HEK293 (cell line): Measurements from ENCODE around the gene CCDC136.

Source experiments
- CTCF ChIA-PET: fragments of 350-600 bp; formaldehyde crosslinking; extraction: SDS; loops from one replicate; lab custom pipeline; 2021; ENCODE audit warnings: antibody characterized with exemption; lab: Yijun Ruan, JAX
- POLR2A ChIA-PET: fragments of 300-600 bp; formaldehyde crosslinking; extraction: SDS; loops from one replicate; lab custom pipeline; 2020; ENCODE audit warnings: antibody characterized with exemption, inconsistent platforms; lab: Yijun Ruan, JAX
- H3K27ac ChIP-seq: fragments of 200-500 bp; sonication (Bioruptor generic); 2 replicates; pipeline ENCODE4 v1.5.1; 2014; ENCODE audit warnings: low read depth, low read length, control low read depth, inconsistent platforms; ENCODE audit errors: extremely low read depth
- H3K36me3 ChIP-seq, 2 experiments: fragments of 200-500 bp in 1 of 2; sonication (Bioruptor generic) in 1 of 2; 1 replicate in 1 of 2; 2 replicates in 1 of 2; pipeline ENCODE4 v1.5.1; 2014 to 2017; ENCODE audit warnings: inconsistent platforms in 2 of 2, low read length in 2 of 2; ENCODE audit not compliant: control insufficient read depth in 2 of 2, insufficient read depth in 1 of 2
- H3K4me1 ChIP-seq: fragments of 200-500 bp; sonication (Bioruptor generic); 2 replicates; pipeline ENCODE4 v1.5.1; 2014; ENCODE audit warnings: mild to moderate bottlenecking, low read length, inconsistent platforms; ENCODE audit not compliant: control insufficient read depth, insufficient read depth
- H3K4me3 ChIP-seq: 2 replicates; pipeline ENCODE4 v1.5.1; 2011; ENCODE audit warnings: low read depth, mild to moderate bottlenecking, control low read depth, low read length, moderate library complexity
- H3K9me3 ChIP-seq: fragments of 200-500 bp; sonication (Bioruptor generic); 2 replicates; pipeline ENCODE4 v1.5.1; 2014; ENCODE audit warnings: low read depth, low read length, inconsistent platforms; ENCODE audit not compliant: control insufficient read depth, insufficient read depth
- GLIS2 ChIP-seq: fragments of 450-650 bp; formaldehyde crosslinking; IDR thresholded peaks from 2 replicates; pipeline ENCODE4 v1.5.1; 2016; ENCODE audit warnings: missing biosample characterization, missing genetic modification characterization
- HOXA7 ChIP-seq: sonication (generic); formaldehyde crosslinking; IDR thresholded peaks from 2 replicates; pipeline ENCODE4 v1.8.1; 2022; ENCODE audit warnings: missing genetic modification reagents, borderline replicate concordance
- HOXC10 ChIP-seq: sonication (generic); formaldehyde crosslinking; IDR thresholded peaks from 2 replicates; pipeline ENCODE4 v1.8.1; 2023; ENCODE audit warnings: mild to moderate bottlenecking, missing genetic modification reagents
- ZBTB17 ChIP-seq: fragments of 450-650 bp; formaldehyde crosslinking; IDR thresholded peaks from 2 replicates; pipeline ENCODE4 v1.5.1; 2016; ENCODE audit warnings: missing biosample characterization, missing genetic modification characterization
- ZBTB8A ChIP-seq: fragments of 450-650 bp; formaldehyde crosslinking; IDR thresholded peaks from 2 replicates; pipeline ENCODE4 v1.5.1; 2016; ENCODE audit warnings: missing biosample characterization, missing genetic modification characterization
- ZFP37 ChIP-seq: fragments of 450-650 bp; formaldehyde crosslinking; IDR thresholded peaks from 2 replicates; pipeline ENCODE4 v1.5.1; 2016; ENCODE audit warnings: missing biosample characterization, missing genetic modification characterization
- ZNF211 ChIP-seq: fragments of 450-650 bp; formaldehyde crosslinking; IDR thresholded peaks from 2 replicates; pipeline ENCODE4 v1.5.1; 2016; ENCODE audit warnings: low read depth, missing biosample characterization, missing genetic modification characterization
- ZNF223 ChIP-seq: fragments of 450-650 bp; formaldehyde crosslinking; IDR thresholded peaks from 2 replicates; pipeline ENCODE4 v1.5.1; 2016; ENCODE audit warnings: missing biosample characterization, missing genetic modification characterization
- ZNF302 ChIP-seq: fragments of 450-650 bp; formaldehyde crosslinking; IDR thresholded peaks from 2 replicates; pipeline ENCODE4 v1.5.1; 2016; ENCODE audit warnings: missing biosample characterization, missing genetic modification characterization, low read depth
- ZNF324 ChIP-seq: fragments of 450-650 bp; formaldehyde crosslinking; IDR thresholded peaks from 2 replicates; pipeline ENCODE4 v1.5.1; 2016; ENCODE audit warnings: missing biosample characterization, missing genetic modification characterization
- ZNF335 ChIP-seq: fragments of 450-650 bp; formaldehyde crosslinking; conservative IDR thresholded peaks from 2 replicates; pipeline ENCODE4 v1.5.1; 2016; ENCODE audit warnings: missing biosample characterization, missing genetic modification characterization
- ZNF416 ChIP-seq: fragments of 450-650 bp; formaldehyde crosslinking; IDR thresholded peaks from 2 replicates; pipeline ENCODE4 v1.5.1; 2016; ENCODE audit warnings: missing biosample characterization, missing genetic modification characterization
- ZNF426 ChIP-seq: fragments of 450-650 bp; formaldehyde crosslinking; IDR thresholded peaks from 2 replicates; pipeline ENCODE4 v1.5.1; 2017; ENCODE audit warnings: missing biosample characterization, missing genetic modification characterization, mild to moderate bottlenecking, inconsistent platforms, moderate library complexity
- ZNF501 ChIP-seq: fragments of 450-650 bp; formaldehyde crosslinking; IDR thresholded peaks from 2 replicates; pipeline ENCODE4 v1.5.1; 2016; ENCODE audit warnings: missing biosample characterization, missing genetic modification characterization
- ZNF626 ChIP-seq: fragments of 450-650 bp; sonication (Bioruptor Pico); formaldehyde crosslinking; IDR thresholded peaks from 2 replicates; pipeline ENCODE4 v1.5.1; 2018; ENCODE audit warnings: missing biosample characterization, missing genetic modification characterization, inconsistent platforms
- ZNF777 ChIP-seq: fragments of 450-650 bp; formaldehyde crosslinking; IDR thresholded peaks from 2 replicates; pipeline ENCODE4 v1.5.1; 2017; ENCODE audit warnings: missing biosample characterization, missing genetic modification characterization, borderline replicate concordance
- ZSCAN23 ChIP-seq: fragments of 450-650 bp; formaldehyde crosslinking; IDR thresholded peaks from 2 replicates; pipeline ENCODE4 v1.5.1; 2016; ENCODE audit warnings: missing biosample characterization, missing genetic modification characterization
- TF ChIP-seq, protein P1 (sequence below): fragments of 450-650 bp; formaldehyde crosslinking; IDR thresholded peaks from 2 replicates; pipeline ENCODE4 v1.5.1; 2016; ENCODE audit warnings: missing biosample characterization, missing genetic modification characterization
- TF ChIP-seq, protein P2 (sequence below): fragments of 450-650 bp; formaldehyde crosslinking; IDR thresholded peaks from 2 replicates; pipeline ENCODE4 v1.5.1; 2016; ENCODE audit warnings: missing biosample characterization, missing genetic modification characterization, borderline replicate concordance
- TF ChIP-seq, protein P3 (sequence below): fragments of 450-650 bp; formaldehyde crosslinking; IDR thresholded peaks from 2 replicates; pipeline ENCODE4 v1.5.1; 2017; ENCODE audit warnings: missing biosample characterization, missing genetic modification characterization
- TF ChIP-seq, protein P4 (sequence below): fragments of 450-650 bp; formaldehyde crosslinking; IDR thresholded peaks from 2 replicates; pipeline ENCODE4 v1.5.1; 2017; ENCODE audit warnings: missing biosample characterization, missing genetic modification characterization
- TF ChIP-seq, protein P5 (sequence below): fragments of 450-650 bp; formaldehyde crosslinking; IDR thresholded peaks from 2 replicates; pipeline ENCODE4 v1.5.1; 2016; ENCODE audit warnings: missing biosample characterization, missing genetic modification characterization

The CCDC136 gene

DNA sequence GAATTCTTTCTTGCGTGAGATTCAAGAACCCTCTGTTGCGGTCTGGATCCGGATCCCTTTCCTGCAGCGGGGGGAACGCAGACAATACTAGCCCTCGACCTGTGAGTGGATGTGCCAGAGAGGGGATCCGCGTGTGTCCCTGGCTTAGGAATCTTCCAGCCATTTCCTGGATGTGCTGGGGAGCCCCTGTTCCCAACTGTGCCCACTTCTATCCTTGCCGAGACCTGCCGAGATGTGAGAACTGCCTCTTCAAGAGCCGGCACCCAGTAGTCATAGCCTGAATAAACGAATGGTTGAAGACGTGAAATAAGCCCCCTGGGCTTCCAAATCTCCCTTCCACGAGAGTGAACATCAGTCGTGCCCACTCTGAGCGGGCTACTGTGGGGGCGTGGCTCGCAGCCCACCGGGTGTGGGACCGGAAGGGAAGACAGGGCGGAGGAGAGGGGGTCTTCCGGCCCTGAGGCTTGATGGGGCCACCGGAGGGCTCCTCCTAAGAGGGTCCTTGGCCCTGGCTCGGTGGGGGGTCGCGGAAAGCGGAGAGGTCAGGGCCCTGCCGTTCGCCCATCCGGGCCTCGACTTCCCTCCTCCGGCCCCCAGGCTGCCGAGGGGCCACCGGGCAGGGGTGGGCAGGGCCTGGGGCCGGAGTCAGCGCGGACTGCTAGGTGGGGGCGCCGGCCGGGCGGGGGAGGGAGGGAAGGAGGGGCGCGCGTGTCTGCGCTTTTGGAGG is 1.3 kb upstream of the CCDC136 start (continued):
- TF ChIP-seq ZSCAN23 (tag by site-specific recombination), result no peak
- TF ChIP-seq GLIS2 (tag by site-specific recombination), result 0 out of 2 replicates have a peak, but pooled peaks have one; percentile 35
- TF ChIP-seq, protein P1, sequence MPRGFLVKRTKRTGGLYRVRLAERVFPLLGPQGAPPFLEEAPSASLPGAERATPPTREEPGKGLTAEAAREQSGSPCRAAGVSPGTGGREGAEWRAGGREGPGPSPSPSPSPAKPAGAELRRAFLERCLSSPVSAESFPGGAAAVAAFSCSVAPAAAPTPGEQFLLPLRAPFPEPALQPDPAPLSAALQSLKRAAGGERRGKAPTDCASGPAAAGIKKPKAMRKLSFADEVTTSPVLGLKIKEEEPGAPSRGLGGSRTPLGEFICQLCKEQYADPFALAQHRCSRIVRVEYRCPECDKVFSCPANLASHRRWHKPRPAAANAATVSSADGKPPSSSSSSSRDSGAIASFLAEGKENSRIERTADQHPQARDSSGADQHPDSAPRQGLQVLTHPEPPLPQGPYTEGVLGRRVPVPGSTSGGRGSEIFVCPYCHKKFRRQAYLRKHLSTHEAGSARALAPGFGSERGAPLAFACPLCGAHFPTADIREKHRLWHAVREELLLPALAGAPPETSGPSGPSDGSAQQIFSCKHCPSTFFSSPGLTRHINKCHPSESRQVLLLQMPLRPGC, result no peak
- no peak for TF ChIP-seq HOXA7 (CRISPR knock-in tag)
- TF ChIP-seq ZNF416 (tag by site-specific recombination), result no peak
- TF ChIP-seq ZNF324 (tag by site-specific recombination), result no peak

DNA sequence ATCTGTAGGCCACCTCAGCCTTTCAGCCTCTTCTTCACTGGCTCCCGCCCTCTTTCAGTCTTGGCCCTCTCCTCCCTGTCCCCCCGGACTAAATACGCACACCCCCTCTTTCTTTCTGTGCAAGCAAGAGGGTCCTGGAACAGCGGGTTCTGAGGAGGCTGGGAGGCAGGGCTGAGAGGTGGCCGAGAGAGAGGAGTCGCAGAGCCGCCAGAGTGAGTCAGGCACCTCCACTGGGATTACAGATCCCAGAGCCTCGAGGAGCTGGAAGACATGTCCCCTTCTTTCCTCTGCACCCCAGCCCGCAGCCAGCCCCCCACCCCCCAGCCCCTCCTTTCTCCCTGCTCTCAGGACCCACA is 182 bp downstream of the CCDC136 start:
- Histone ChIP-seq H3K4me1 (peaks cover 2% of the 10 kb centered on the region; the same call in 1 of the 2 replicates), H3K27ac (peak overlapping the region; percentile 42; the same call in 1 of the 2 replicates), H3K36me3 (peaks cover 0 to 14% of the 10 kb centered on the region in 2 experiments; a peak in 2 of 3 replicates), H3K4me3 (peak overlapping the region; percentile 79), H3K9me3 (no peaks in the 10 kb centered on the region)
- ChIA-PET CTCF (no interaction called here), POLR2A (interaction anchor here (1.3 to 1.9 kb wide), 2 partner anchors 9 to 53 kb away, joined by 4 to 7 read pairs; partner anchors contain the start of gene CALU)
- TF ChIP-seq, protein P2, sequence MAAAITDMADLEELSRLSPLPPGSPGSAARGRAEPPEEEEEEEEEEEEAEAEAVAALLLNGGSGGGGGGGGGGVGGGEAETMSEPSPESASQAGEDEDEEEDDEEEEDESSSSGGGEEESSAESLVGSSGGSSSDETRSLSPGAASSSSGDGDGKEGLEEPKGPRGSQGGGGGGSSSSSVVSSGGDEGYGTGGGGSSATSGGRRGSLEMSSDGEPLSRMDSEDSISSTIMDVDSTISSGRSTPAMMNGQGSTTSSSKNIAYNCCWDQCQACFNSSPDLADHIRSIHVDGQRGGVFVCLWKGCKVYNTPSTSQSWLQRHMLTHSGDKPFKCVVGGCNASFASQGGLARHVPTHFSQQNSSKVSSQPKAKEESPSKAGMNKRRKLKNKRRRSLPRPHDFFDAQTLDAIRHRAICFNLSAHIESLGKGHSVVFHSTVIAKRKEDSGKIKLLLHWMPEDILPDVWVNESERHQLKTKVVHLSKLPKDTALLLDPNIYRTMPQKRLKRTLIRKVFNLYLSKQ, result no peak
- TF ChIP-seq, protein P3, sequence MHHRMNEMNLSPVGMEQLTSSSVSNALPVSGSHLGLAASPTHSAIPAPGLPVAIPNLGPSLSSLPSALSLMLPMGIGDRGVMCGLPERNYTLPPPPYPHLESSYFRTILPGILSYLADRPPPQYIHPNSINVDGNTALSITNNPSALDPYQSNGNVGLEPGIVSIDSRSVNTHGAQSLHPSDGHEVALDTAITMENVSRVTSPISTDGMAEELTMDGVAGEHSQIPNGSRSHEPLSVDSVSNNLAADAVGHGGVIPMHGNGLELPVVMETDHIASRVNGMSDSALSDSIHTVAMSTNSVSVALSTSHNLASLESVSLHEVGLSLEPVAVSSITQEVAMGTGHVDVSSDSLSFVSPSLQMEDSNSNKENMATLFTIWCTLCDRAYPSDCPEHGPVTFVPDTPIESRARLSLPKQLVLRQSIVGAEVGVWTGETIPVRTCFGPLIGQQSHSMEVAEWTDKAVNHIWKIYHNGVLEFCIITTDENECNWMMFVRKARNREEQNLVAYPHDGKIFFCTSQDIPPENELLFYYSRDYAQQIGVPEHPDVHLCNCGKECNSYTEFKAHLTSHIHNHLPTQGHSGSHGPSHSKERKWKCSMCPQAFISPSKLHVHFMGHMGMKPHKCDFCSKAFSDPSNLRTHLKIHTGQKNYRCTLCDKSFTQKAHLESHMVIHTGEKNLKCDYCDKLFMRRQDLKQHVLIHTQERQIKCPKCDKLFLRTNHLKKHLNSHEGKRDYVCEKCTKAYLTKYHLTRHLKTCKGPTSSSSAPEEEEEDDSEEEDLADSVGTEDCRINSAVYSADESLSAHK (tag by site-specific recombination), result no peak
- TF ChIP-seq ZNF626 (tag by site-specific recombination) (no peak), ZFP37 (no peak), ZNF335 (peak; percentile 30), ZNF211 (tag by site-specific recombination) (no peak), ZNF777 (tag by site-specific recombination) (no peak), ZNF426 (tag by site-specific recombination) (no peak), ZBTB17 (tag by site-specific recombination) (peak; percentile 56; the same call in 1 of the 2 replicates), ZNF302 (tag by site-specific recombination) (no peak), ZNF501 (tag by site-specific recombination) (no peak), ZBTB8A (0 out of 2 replicates have a peak, but pooled peaks have one; percentile 27), ZNF223 (tag by site-specific recombination) (no peak), HOXC10 (CRISPR knock-in tag) (no peak)
- TF ChIP-seq, protein P4, sequence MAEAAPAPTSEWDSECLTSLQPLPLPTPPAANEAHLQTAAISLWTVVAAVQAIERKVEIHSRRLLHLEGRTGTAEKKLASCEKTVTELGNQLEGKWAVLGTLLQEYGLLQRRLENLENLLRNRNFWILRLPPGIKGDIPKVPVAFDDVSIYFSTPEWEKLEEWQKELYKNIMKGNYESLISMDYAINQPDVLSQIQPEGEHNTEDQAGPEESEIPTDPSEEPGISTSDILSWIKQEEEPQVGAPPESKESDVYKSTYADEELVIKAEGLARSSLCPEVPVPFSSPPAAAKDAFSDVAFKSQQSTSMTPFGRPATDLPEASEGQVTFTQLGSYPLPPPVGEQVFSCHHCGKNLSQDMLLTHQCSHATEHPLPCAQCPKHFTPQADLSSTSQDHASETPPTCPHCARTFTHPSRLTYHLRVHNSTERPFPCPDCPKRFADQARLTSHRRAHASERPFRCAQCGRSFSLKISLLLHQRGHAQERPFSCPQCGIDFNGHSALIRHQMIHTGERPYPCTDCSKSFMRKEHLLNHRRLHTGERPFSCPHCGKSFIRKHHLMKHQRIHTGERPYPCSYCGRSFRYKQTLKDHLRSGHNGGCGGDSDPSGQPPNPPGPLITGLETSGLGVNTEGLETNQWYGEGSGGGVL (tag by site-specific recombination), result peak; percentile 2
- TF ChIP-seq, protein P5, sequence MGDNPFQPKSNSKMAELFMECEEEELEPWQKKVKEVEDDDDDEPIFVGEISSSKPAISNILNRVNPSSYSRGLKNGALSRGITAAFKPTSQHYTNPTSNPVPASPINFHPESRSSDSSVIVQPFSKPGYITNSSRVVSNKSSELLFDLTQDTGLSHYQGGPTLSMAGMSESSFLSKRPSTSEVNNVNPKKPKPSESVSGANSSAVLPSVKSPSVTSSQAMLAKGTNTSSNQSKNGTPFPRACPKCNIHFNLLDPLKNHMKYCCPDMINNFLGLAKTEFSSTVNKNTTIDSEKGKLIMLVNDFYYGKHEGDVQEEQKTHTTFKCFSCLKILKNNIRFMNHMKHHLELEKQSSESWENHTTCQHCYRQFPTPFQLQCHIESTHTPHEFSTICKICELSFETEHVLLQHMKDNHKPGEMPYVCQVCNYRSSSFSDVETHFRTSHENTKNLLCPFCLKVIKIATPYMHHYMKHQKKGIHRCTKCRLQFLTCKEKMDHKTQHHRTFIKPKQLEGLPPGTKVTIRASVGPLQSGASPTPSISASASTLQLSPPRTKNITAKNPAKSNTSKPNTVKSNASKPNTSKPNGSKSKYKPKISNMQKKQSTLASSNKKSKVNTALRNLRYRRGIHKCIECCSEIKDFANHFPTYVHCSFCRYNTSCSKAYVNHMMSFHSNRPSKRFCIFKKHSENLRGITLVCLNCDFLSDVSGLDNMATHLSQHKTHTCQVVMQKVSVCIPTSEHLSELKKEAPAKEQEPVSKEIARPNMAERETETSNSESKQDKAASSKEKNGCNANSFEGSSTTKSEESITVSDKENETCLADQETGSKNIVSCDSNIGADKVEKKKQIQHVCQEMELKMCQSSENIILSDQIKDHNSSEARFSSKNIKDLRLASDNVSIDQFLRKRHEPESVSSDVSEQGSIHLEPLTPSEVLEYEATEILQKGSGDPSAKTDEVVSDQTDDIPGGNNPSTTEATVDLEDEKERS, result no peak
